Urinary bladder (tissue), 4 donors: ENCODE data around the gene TCEANC. TPM values are rescaled to one million over a fixed set of nuclear protein-coding genes. Genes with fewer than 3 reads are reported as not detected.

Source experiments
- DNase-seq: peaks from one replicate; pipeline ENCODE4 v3.0.0-alpha.2; 2015; ENCODE audit errors: extremely low spot score
- H3K27ac ChIP-seq: one replicate; pipeline ENCODE4 v1.5.1; 2013; ENCODE audit warnings: low read depth, mild to moderate bottlenecking, moderate library complexity
- H3K36me3 ChIP-seq: one replicate; pipeline ENCODE4 v1.6.1; 2013; ENCODE audit warnings: mild to moderate bottlenecking, moderate library complexity; ENCODE audit not compliant: insufficient read depth
- H3K4me1 ChIP-seq: one replicate; pipeline ENCODE4 v1.6.1; 2013; ENCODE audit warnings: mild to moderate bottlenecking, moderate library complexity; ENCODE audit not compliant: insufficient read depth
- H3K4me3 ChIP-seq: one replicate; pipeline ENCODE4 v1.5.1; 2013; ENCODE audit warnings: low read depth, low read length
- WGBS: extraction: QIAGEN DNeasy Blood & Tissue Kit; methylation state at CpG from one replicate; pipeline ENCODE4 v1.1.7; 2013; 5-methylcytosine and 5-hydroxymethylcytosine counted together
- polyA plus RNA-seq: library from polyadenylated mRNA; stranded (reverse); fragments of 200-250 nt; gene quantifications from one replicate; pipeline ENCODE4 v1.2.3, GENCODE V29; 2013
- total RNA-seq: library from RNA; depleted of rRNA; stranded (reverse); fragments of >200 nt; gene quantifications from one replicate; pipeline ENCODE4 v1.2.3, GENCODE V29; 2014
- donor health status: healthy with polysubstance abuse.
- donor health status: healthy.

The TCEANC gene
- total and polyA plus RNA-seq, 2 donors, result 1.6 to 9.0 TPM

DNA sequence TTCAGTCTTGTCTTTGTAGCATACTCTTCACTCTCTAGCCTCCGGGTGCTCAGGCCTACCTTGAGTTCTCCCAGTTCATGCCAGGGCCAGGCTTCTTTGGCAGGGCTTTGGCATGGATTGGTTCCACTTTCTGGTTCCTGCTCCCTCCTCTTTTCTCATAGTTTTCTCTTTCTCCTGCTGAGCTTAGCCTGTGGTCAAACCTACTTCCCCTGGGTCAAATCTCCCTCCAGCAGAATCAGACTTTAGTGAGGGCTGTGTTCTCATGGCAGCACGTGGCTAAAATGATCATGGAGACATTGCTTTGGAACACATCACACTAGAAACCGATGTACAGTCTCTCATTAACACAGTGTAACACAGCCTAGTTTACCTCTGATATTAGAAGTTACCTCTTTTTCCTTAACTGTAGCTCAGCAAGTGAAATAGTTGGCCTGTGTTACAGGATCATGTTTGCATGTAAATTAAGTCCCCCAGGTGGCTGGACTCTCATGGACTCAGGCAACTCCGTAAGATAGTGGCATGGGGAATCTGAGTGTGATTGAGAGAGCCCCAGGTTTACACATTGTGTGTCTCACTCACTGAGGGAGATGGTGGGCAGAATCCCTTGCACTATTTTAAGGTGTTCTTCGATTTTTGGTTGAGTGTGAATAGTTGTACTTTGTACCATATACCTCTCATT, 49.3 kb downstream of the TCEANC start:
- DNase-seq, result no peak
- H3K27ac ChIP-seq, result no peak overlapping the region
- no peak overlapping the region for H3K4me3 ChIP-seq
- WGBS, result 84% methylated on average over 5 of the region's 5 CpGs
- no peaks in the 10 kb centered on the region for H3K36me3 ChIP-seq
- H3K4me1 ChIP-seq, result no peaks in the 10 kb centered on the region

DNA sequence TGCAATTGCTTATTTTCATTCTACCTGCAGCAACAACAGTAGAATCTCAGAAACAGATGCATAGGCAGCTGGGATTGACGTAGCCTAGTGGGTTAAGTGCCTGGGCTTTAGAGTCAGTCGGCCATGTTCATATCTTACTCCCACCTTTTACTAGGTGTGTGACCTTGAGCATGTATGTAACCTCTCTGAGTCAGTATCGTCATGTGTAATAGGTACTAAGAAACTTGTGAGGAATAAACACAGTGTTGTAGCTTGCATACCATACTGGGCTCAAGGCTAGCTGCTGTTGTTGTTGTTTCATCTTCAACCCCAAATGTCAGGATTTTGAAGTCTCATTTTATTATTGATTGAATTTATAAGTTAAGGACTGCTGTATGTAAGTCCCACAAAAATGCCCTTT, 50.2 kb downstream of the TCEANC start:
- H3K27ac ChIP-seq, result no peak overlapping the region

DNA sequence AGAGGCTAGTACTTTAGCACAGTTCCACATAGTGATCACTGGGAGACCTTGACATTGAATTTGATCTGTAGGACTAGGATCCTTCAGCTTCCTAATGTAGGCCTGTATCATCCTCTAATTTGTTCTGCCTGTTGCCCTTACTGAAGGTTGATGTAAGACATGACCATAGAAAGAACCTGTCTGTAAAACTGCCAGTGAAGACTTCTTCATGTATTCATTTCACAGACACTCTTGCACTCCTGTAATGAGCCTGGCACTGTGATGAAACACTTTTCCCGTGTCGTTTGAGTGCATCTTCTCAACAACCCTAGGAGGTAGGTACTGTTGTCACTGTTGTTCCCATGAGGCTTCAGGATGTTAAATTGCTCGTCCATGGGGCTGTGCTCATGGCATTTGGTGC, 50.6 kb downstream of the TCEANC start:
- H3K4me3 ChIP-seq, result no peak overlapping the region
- no peak for DNase-seq
- 50% methylated on average over 3 of the region's 3 CpGs for WGBS
- no peaks in the 10 kb centered on the region for H3K4me1 ChIP-seq
- H3K36me3 ChIP-seq, result no peaks in the 10 kb centered on the region
- H3K27ac ChIP-seq, result no peak overlapping the region

More for the DNA sequence above, 50.2 kb downstream of the TCEANC start:
- Histone ChIP-seq H3K4me3 (no peak overlapping the region), H3K4me1 (no peaks in the 10 kb centered on the region), H3K36me3 (no peaks in the 10 kb centered on the region)
- no peak for DNase-seq
- WGBS, result 83% methylated on average over 3 of the region's 3 CpGs

DNA sequence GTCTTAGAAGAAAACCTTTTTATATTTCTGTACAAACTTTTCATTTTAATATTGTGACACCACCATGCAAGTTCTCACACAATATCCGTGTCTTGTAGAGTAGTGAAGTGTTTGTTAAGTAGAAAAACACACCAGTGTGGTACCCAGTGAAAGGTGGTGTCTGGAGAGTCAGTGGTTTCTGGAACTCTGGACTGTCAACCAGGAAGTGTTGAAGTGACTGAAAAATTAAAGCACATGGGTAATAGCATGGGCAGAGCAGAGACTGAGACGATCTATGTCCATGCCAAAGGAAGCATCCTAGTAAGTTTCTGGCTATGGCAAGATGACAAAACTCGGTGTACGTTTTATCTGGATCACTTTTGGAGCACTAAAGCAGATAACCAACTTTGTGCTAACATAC, 58.2 kb downstream of the TCEANC start:
- peaks cover 4% of the 10 kb centered on the region for H3K36me3 ChIP-seq
- WGBS, result 59% methylated on average over 4 of the region's 4 CpGs
- no peaks in the 10 kb centered on the region for H3K4me1 ChIP-seq
- no peak for DNase-seq
- H3K27ac ChIP-seq, result no peak overlapping the region
- no peak overlapping the region for H3K4me3 ChIP-seq

Other genes with a start within 250 kb of the TCEANC start
- gene EGFL6, start 83.5 kb upstream of the TCEANC start, total RNA-seq, result 28.9 TPM
- gene EGFL6, start 83.5 kb upstream of the TCEANC start, polyA plus RNA-seq, result 8.7 TPM
- gene RAB9A, start 36.0 kb downstream of the TCEANC start, total RNA-seq, result 36.2 TPM
- gene RAB9A, start 36.0 kb downstream of the TCEANC start, polyA plus RNA-seq, result 27.9 TPM
- gene TRAPPC2, start 81.5 kb downstream of the TCEANC start, total RNA-seq, result 45.0 TPM
- 7.7 TPM for gene TRAPPC2, start 81.5 kb downstream of the TCEANC start, polyA plus RNA-seq
- 52.3 TPM for gene OFD1, start 81.6 kb downstream of the TCEANC start, total RNA-seq
- 11.4 TPM for gene OFD1, start 81.6 kb downstream of the TCEANC start, polyA plus RNA-seq
- gene GPM6B, start 164.0 kb downstream of the TCEANC start, total RNA-seq, result 47.2 TPM
- 16.0 TPM for gene GPM6B, start 164.0 kb downstream of the TCEANC start, polyA plus RNA-seq